Measurements from ENCODE around the gene SLC35F1. TPM values are rescaled to one million over a fixed set of nuclear protein-coding genes. Genes with fewer than 3 reads are reported as not detected.

SLC35F1 gene
- total and polyA plus RNA-seq, 2 donors (not counting 1 experiment from before 2014, with no cell fraction given) = not detected

DNA sequence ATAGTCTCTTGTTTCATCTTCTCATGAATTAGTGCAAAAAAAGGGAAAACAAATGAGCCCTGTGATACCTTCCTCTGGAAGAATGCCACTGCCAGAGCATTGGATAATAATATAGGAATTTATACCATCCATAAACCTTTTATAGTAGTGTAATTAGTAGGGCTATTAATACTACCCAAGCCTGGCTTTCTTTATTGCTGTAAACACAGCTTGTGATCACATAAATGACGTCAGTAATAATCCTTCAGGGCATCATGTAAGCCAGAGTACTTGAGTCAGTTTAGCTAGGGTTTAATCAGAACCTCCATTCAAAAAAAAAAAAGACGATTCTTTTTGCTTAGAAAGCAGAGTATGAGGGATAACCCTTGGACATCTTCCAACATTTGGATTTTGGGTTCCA, 264.8 kb downstream of the SLC35F1 start:
- Histone ChIP-seq H3K9ac (ENCODE audit: low read length) (no peak overlapping the region), H3K4me1 (ENCODE audit: control insufficient read depth in 2 of 2, insufficient read depth in 2 of 2, low read length in 2 of 2) (no peaks in the 10 kb centered on the region), H2AFZ (ENCODE audit: insufficient read depth, low read depth, low read length, poor library complexity, severe bottlenecking) (no peak overlapping the region), H3K4me3 (ENCODE audit: control extremely low read depth in 1 of 5, extremely low read depth in 1 of 5, insufficient read depth in 1 of 5, low read depth in 2 of 5, low read length in 4 of 5) (no peak overlapping the region), H4K20me1 (ENCODE audit: control insufficient read depth, insufficient read depth, low read length, poor library complexity, severe bottlenecking) (no peaks in the 10 kb centered on the region), H3K4me2 (replicated peaks; ENCODE audit: low read depth, low read length, poor library complexity, severe bottlenecking) (no peak overlapping the region), H3K79me2 (ENCODE audit: control insufficient read depth, insufficient read depth, low read length) (no peaks in the 10 kb centered on the region), H3K27ac (ENCODE audit: low read length in 2 of 2) (no peak overlapping the region), H3K27me3 (replicated peaks in 1 of 4; ENCODE audit: control extremely low read depth in 1 of 4, control insufficient read depth in 3 of 4, insufficient read depth in 4 of 4, low read length in 3 of 4) (no peaks in the 10 kb centered on the region), H3K9me3 (ENCODE audit: control extremely low read depth in 1 of 3, control insufficient read depth in 2 of 3, insufficient read depth in 1 of 3, low read length in 2 of 3) (peaks cover 0 to 4% (median 0%) of the 10 kb centered on the region in 3 donors), H3K36me3 (replicated peaks in 1 of 2; ENCODE audit: control extremely low read depth in 1 of 2, control insufficient read depth in 1 of 2, extremely low read depth in 1 of 2, insufficient read depth in 2 of 2, low read length in 1 of 2) (no peaks in the 10 kb centered on the region)
- H3K4me1 Mint-ChIP-seq = no peaks in the 10 kb centered on the region
- H3K9me3 Mint-ChIP-seq (ENCODE audit: insufficient read depth) = peaks cover 5% of the 10 kb centered on the region
- ATAC-seq (ENCODE audit: low read depth) (no peak), DNase-seq (no peak)
- no peaks in the 10 kb centered on the region for H3K27me3 Mint-ChIP-seq
- intact Hi-C loops (cut with micrococcal nuclease) = no loop called here
- POLR2A ChIA-PET = no interaction called here
- WGBS (ENCODE audit: insufficient coverage) = no CpG with 5 or more reads among the region's 2 CpGs
- CTCF ChIA-PET = no interaction called here
- TF ChIP-seq EZH2 (IDR thresholded peaks at IDR 0.05; ENCODE audit: borderline replicate concordance, insufficient read depth, low read depth, low read length, poor library complexity, severe bottlenecking) = no peak
- no peak for TF ChIP-seq CTCF (IDR thresholded peaks at IDR 0.05)
- H3K27ac Mint-ChIP-seq = no peak overlapping the region
- no peak overlapping the region for H3K4me3 Mint-ChIP-seq

- no peak overlapping the region for H3K27ac ChIP-seq (ENCODE audit: low read length in 2 of 2)
- H3K27me3 ChIP-seq (replicated peaks in 1 of 4; ENCODE audit: control extremely low read depth in 1 of 4, control insufficient read depth in 3 of 4, insufficient read depth in 4 of 4, low read length in 3 of 4) = no peaks in the 10 kb centered on the region
- no peak overlapping the region for H3K4me3 ChIP-seq (ENCODE audit: control extremely low read depth in 1 of 5, extremely low read depth in 1 of 5, insufficient read depth in 1 of 5, low read depth in 2 of 5, low read length in 4 of 5)
- no peaks in the 10 kb centered on the region for H3K79me2 ChIP-seq (ENCODE audit: control insufficient read depth, insufficient read depth, low read length)
- no peak overlapping the region for H3K4me2 ChIP-seq (replicated peaks; ENCODE audit: low read depth, low read length, poor library complexity, severe bottlenecking)
- DNase-seq (no peak), ATAC-seq (ENCODE audit: low read depth) (no peak)
- peaks cover 0 to 4% (median 0%) of the 10 kb centered on the region in 3 donors for H3K9me3 ChIP-seq (ENCODE audit: control extremely low read depth in 1 of 3, control insufficient read depth in 2 of 3, insufficient read depth in 1 of 3, low read length in 2 of 3)
- WGBS (ENCODE audit: insufficient coverage) = no CpG with 5 or more reads among the region's 1 CpG
- H4K20me1 ChIP-seq (ENCODE audit: control insufficient read depth, insufficient read depth, low read length, poor library complexity, severe bottlenecking) = no peaks in the 10 kb centered on the region
- TF ChIP-seq CTCF (IDR thresholded peaks at IDR 0.05) (no peak), EZH2 (IDR thresholded peaks at IDR 0.05; ENCODE audit: borderline replicate concordance, insufficient read depth, low read depth, low read length, poor library complexity, severe bottlenecking) (no peak)
- Mint-ChIP-seq H3K4me3 (no peak overlapping the region), H3K4me1 (no peaks in the 10 kb centered on the region), H3K27me3 (no peaks in the 10 kb centered on the region), H3K9me3 (ENCODE audit: insufficient read depth) (peaks cover 5% of the 10 kb centered on the region), H3K27ac (no peak overlapping the region)
- ChIA-PET CTCF (no interaction called here), POLR2A (no interaction called here)
- intact Hi-C loops (cut with micrococcal nuclease) = no loop called here
- H3K4me1 ChIP-seq (ENCODE audit: control insufficient read depth in 2 of 2, insufficient read depth in 2 of 2, low read length in 2 of 2) = no peaks in the 10 kb centered on the region
- no peak overlapping the region for H2AFZ ChIP-seq (ENCODE audit: insufficient read depth, low read depth, low read length, poor library complexity, severe bottlenecking)
- H3K9ac ChIP-seq (ENCODE audit: low read length) = no peak overlapping the region
- H3K36me3 ChIP-seq (replicated peaks in 1 of 2; ENCODE audit: control extremely low read depth in 1 of 2, control insufficient read depth in 1 of 2, extremely low read depth in 1 of 2, insufficient read depth in 2 of 2, low read length in 1 of 2) = no peaks in the 10 kb centered on the region
Observed at GRCh38 chr6:118174071-118174470, 267.0 kb downstream of the SLC35F1 start.
